ENCODE data around the gene RNF208.

- TF ChIP-seq CTCF (IDR thresholded peaks at IDR 0.05 in 4 of 5, conservative IDR thresholded peaks at IDR 0.05 in 1 of 5) (no peak), POLR2A (IDR thresholded peaks at IDR 0.05) (no peak)
Measured at GRCh38 chr9:137229903-137230704, 8.1 kb upstream of the RNF208 start.

All from gastrocnemius medialis (tissue), 4 donors.